SK-N-SH (cell line): Measurements from ENCODE around the gene TBX1. TPM values are rescaled to one million over a fixed set of nuclear protein-coding genes. Genes with fewer than 3 reads are reported as not detected.

Experiments
- CTCF ChIA-PET: fragments of 300-600, 350-600 bp; formaldehyde crosslinking; extraction: SDS; loops from one replicate; lab custom pipeline; 2021; lab: Yijun Ruan, JAX
- POLR2A ChIA-PET: fragments of 350-600 bp; sonication (Branson Sonifier 250); formaldehyde crosslinking; extraction: SDS; loops from one replicate; lab custom pipeline; 2020; ENCODE audit warnings: antibody characterized with exemption, inconsistent platforms; lab: Yijun Ruan, JAX
- DNase-seq: peaks from one replicate; pipeline ENCODE4 v3.0.0; 2012
- H2AFZ ChIP-seq: fragments of 200-600 bp; sonication (generic); 2 replicates; pipeline ENCODE4 v1.8.1; 2016; ENCODE audit warnings: antibody characterized with exemption, mild to moderate bottlenecking, low read depth
- H3F3A ChIP-seq: fragments of 200-600 bp; sonication (generic); replicated peaks from 2 replicates; pipeline ENCODE3; 2016; ENCODE audit warnings: antibody characterized with exemption, mild to moderate bottlenecking; ENCODE audit not compliant: insufficient read depth
- H3K27ac ChIP-seq, 2 experiments: fragments of 200-500 bp in 1 of 2; fragments of 200-600 bp in 1 of 2; sonication (Bioruptor generic) in 1 of 2; sonication (generic), shearing (Covaris generic) in 1 of 2; 2 replicates each; pipeline versions ENCODE4 v1.5.1 to v1.6.1; 2014 to 2016; ENCODE audit warnings: low read depth in 2 of 2, inconsistent platforms in 1 of 2, low read length in 1 of 2, mild to moderate bottlenecking in 1 of 2, mixed read lengths in 1 of 2
- H3K27me3 ChIP-seq: fragments of 200-600 bp; sonication (generic), shearing (Covaris generic); 2 replicates; pipeline ENCODE4 v1.6.1; 2016; ENCODE audit warnings: mixed run types; ENCODE audit not compliant: insufficient read depth
- H3K36me3 ChIP-seq, 2 experiments: fragments of 200-500 bp in 1 of 2; fragments of 200-600 bp in 1 of 2; sonication (Bioruptor generic) in 1 of 2; sonication (generic) in 1 of 2; replicated peaks in 1 of 2; 2 replicates each; pipeline versions ENCODE3 to v1.5.1; 2014 to 2016; ENCODE audit warnings: low read length in 1 of 2, mild to moderate bottlenecking in 1 of 2; ENCODE audit not compliant: insufficient read depth in 2 of 2, control insufficient read depth in 1 of 2
- H3K4me1 ChIP-seq, 2 experiments: fragments of 200-500 bp in 1 of 2; fragments of 200-600 bp in 1 of 2; sonication (Bioruptor generic) in 1 of 2; sonication (generic), shearing (Covaris generic) in 1 of 2; 2 replicates each; pipeline versions ENCODE4 v1.5.1 to v1.6.1; 2014 to 2016; ENCODE audit warnings: low read depth in 1 of 2, low read length in 1 of 2, mixed run types in 1 of 2; ENCODE audit not compliant: insufficient read depth in 2 of 2, control insufficient read depth in 1 of 2
- H3K4me2 ChIP-seq: fragments of 200-600 bp; sonication (generic), shearing (Covaris generic); 2 replicates; pipeline ENCODE4 v1.6.1; 2017; ENCODE audit warnings: mixed run types
- H3K4me3 ChIP-seq, 2 experiments: fragments of 200-500 bp in 1 of 2; fragments of 200-600 bp in 1 of 2; sonication (Bioruptor generic) in 1 of 2; sonication (generic), shearing (Covaris generic) in 1 of 2; 2 replicates each; pipeline versions ENCODE4 v1.5.1 to v1.8.1; 2014 to 2016; ENCODE audit warnings: low read depth in 2 of 2, inconsistent platforms in 1 of 2, low read length in 1 of 2, mild to moderate bottlenecking in 1 of 2, mixed read lengths in 1 of 2, moderate library complexity in 1 of 2
- H3K79me2 ChIP-seq: fragments of 200-600 bp; sonication (generic); 2 replicates; pipeline ENCODE4 v1.8.1; 2017; ENCODE audit warnings: mild to moderate bottlenecking; ENCODE audit not compliant: insufficient read depth
- H3K9ac ChIP-seq: fragments of 200-600 bp; sonication (generic); 2 replicates; pipeline ENCODE4 v1.6.1; 2017; ENCODE audit warnings: mixed run types
- H3K9me2 ChIP-seq: fragments of 200-600 bp; sonication (generic); 2 replicates; pipeline ENCODE4 v1.6.1; 2017; ENCODE audit warnings: mixed run types
- H3K9me3 ChIP-seq: fragments of 200-600 bp; sonication (generic); 2 replicates; pipeline ENCODE4 v1.6.1; 2017; ENCODE audit warnings: mixed run types, mild to moderate bottlenecking, moderate library complexity
- H4K20me1 ChIP-seq: fragments of 200-600 bp; sonication (generic); 2 replicates; pipeline ENCODE4 v1.6.1; 2017; ENCODE audit warnings: mild to moderate bottlenecking, mixed run types; ENCODE audit not compliant: insufficient read depth
- CHD2 ChIP-seq: fragments of 150-350 bp; IDR thresholded peaks from 2 replicates; pipeline ENCODE4 v1.6.1; 2018; ENCODE audit warnings: low read length; ENCODE audit not compliant: partially characterized antibody
- ELF1 ChIP-seq: IDR thresholded peaks from 2 replicates; pipeline ENCODE4 v1.4.0; 2012
- EP300 ChIP-seq, 2 experiments: IDR thresholded peaks; 2 replicates each; pipeline versions ENCODE4 v1.4.0 to v1.6.1; 2012; ENCODE audit warnings: borderline replicate concordance in 1 of 2, low read depth in 1 of 2, low read length in 1 of 2
- EZH2phosphoT487 ChIP-seq: fragments of 200-600 bp; sonication (generic); IDR thresholded peaks from 2 replicates; pipeline ENCODE4 v1.6.1; 2017; ENCODE audit warnings: low read depth, mixed run types, mild to moderate bottlenecking, antibody characterized with exemption, moderate library complexity, borderline replicate concordance
- FOXJ3 ChIP-seq: sonication (generic); formaldehyde crosslinking; IDR thresholded peaks from 2 replicates; pipeline ENCODE4 v1.5.1; 2020; ENCODE audit warnings: mild to moderate bottlenecking, missing genetic modification reagents
- FOXM1 ChIP-seq: IDR thresholded peaks from 2 replicates; pipeline ENCODE4 v1.4.0; 2012; ENCODE audit warnings: low read depth, mild to moderate bottlenecking
- GATA2 ChIP-seq: sonication (generic); formaldehyde crosslinking; IDR thresholded peaks from 2 replicates; pipeline ENCODE4 v1.5.0; 2020; ENCODE audit warnings: mild to moderate bottlenecking, missing genetic modification reagents
- MXI1 ChIP-seq: IDR thresholded peaks from 2 replicates; pipeline ENCODE4 v1.6.1; 2012; ENCODE audit warnings: mild to moderate bottlenecking, low read depth, low read length, improper control_type of control experiment
- NFIC ChIP-seq: IDR thresholded peaks from 2 replicates; pipeline ENCODE4 v1.4.0; 2012; ENCODE audit warnings: borderline replicate concordance
- PBX3 ChIP-seq: IDR thresholded peaks from 2 replicates; pipeline ENCODE4; 2012
- POLR2AphosphoS5 ChIP-seq: IDR thresholded peaks from 2 replicates; pipeline ENCODE4 v1.6.1; 2012; ENCODE audit warnings: low read depth, low read length
- RAD21 ChIP-seq: IDR thresholded peaks from 2 replicates; pipeline ENCODE4 v1.6.1; 2012; ENCODE audit warnings: mild to moderate bottlenecking, low read length
- REST ChIP-seq: IDR thresholded peaks from 2 replicates; pipeline ENCODE4 v1.6.1; 2012; ENCODE audit warnings: mild to moderate bottlenecking, low read depth, low read length, moderate library complexity
- RFX5 ChIP-seq: IDR thresholded peaks from 2 replicates; pipeline ENCODE4 v1.6.1; 2012; ENCODE audit warnings: mild to moderate bottlenecking, improper control_type of control experiment, low read length
- RXRA ChIP-seq: IDR thresholded peaks from 2 replicates; pipeline ENCODE4 v1.4.0; 2012; ENCODE audit warnings: low read depth, mild to moderate bottlenecking, borderline replicate concordance
- SMC3 ChIP-seq: IDR thresholded peaks from 2 replicates; pipeline ENCODE4 v1.6.1; 2012; ENCODE audit warnings: low read depth, low read length, improper control_type of control experiment
- TAF1 ChIP-seq: IDR thresholded peaks from 2 replicates; pipeline ENCODE4 v1.6.1; 2012; ENCODE audit warnings: low read depth, mild to moderate bottlenecking, low read length, moderate library complexity, borderline replicate concordance
- ZBTB33 ChIP-seq: IDR thresholded peaks from 2 replicates; pipeline ENCODE4 v1.4.0; 2012; ENCODE audit warnings: low read depth, borderline replicate concordance
- WGBS: methylation state at CpG from one replicate; pipeline ENCODE4 v1.1.6; 2017; ENCODE audit warnings: low lambda C conversion rate; 5-methylcytosine and 5-hydroxymethylcytosine counted together
- polyA plus RNA-seq, 3 experiments: library from polyadenylated mRNA; depleted of rRNA; stranded (reverse); fragments of >200 nt; gene quantifications; 2 replicates each; pipeline ENCODE4 v1.2.3, GENCODE V29; 2012

The TBX1 gene
- polyA plus RNA-seq, 1 of the 3 experiments (the other 2 are of a cell fraction) = not detected

GRCh38 chr22:19811211-19811621 is 50.6 kb downstream of the TBX1 start:
- peak; percentile 32 for DNase-seq
- H3K4me1 ChIP-seq = peaks cover 0 to 39% of the 10 kb centered on the region in 2 experiments; a peak in 1 of 4 replicates
- no peaks in the 10 kb centered on the region for H3K27me3 ChIP-seq
- no peaks in the 10 kb centered on the region for H3F3A ChIP-seq
- no peak overlapping the region for H3K4me2 ChIP-seq
- H2AFZ ChIP-seq = no peak overlapping the region
- no peaks in the 10 kb centered on the region for H3K9me3 ChIP-seq
- WGBS = 95% methylated on average over 5 of the region's 12 CpGs
- H3K79me2 ChIP-seq = no peaks in the 10 kb centered on the region
- CTCF ChIA-PET = interaction anchor here (0.8 to 2.5 kb wide), 6 partner anchors 10 to 99 kb away, joined by 3 to 12 read pairs (median 4); no protein-coding TSS in a partner anchor
- TF ChIP-seq FOXJ3 (CRISPR knock-in tag) (no peak), GATA2 (CRISPR knock-in tag) (no peak), SMC3 (no peak), RFX5 (no peak), EP300 (IDR thresholded peaks at IDR 0.05; ENCODE audit: borderline replicate concordance in 1 of 2, low read depth in 1 of 2, low read length in 1 of 2) (no peak), NFIC (no peak), POLR2AphosphoS5 (no peak), MXI1 (no peak), RXRA (no peak), FOXM1 (no peak), CHD2 (no peak), PBX3 (no peak), ELF1 (no peak), TAF1 (no peak), ZBTB33 (no peak), RAD21 (no peak), EZH2phosphoT487 (no peak), REST (no peak)
- H3K36me3 ChIP-seq = no peaks in the 10 kb centered on the region
- H3K9me2 ChIP-seq = no peaks in the 10 kb centered on the region
- peak overlapping the region in 1 of 2 experiments; percentile 34; a peak in 1 of 4 replicates for H3K27ac ChIP-seq
- H3K4me3 ChIP-seq = no peak overlapping the region
- no peak overlapping the region for H3K9ac ChIP-seq
- POLR2A ChIA-PET = no interaction called here
- no peaks in the 10 kb centered on the region for H4K20me1 ChIP-seq
